ENCODE results near the gene DNAH9. TPM values are rescaled to one million over a fixed set of nuclear protein-coding genes. Genes with fewer than 3 reads are reported as not detected.

Gene DNAH9
- total RNA-seq, 1 donor from 2014 or later = 1.0 TPM

DNA sequence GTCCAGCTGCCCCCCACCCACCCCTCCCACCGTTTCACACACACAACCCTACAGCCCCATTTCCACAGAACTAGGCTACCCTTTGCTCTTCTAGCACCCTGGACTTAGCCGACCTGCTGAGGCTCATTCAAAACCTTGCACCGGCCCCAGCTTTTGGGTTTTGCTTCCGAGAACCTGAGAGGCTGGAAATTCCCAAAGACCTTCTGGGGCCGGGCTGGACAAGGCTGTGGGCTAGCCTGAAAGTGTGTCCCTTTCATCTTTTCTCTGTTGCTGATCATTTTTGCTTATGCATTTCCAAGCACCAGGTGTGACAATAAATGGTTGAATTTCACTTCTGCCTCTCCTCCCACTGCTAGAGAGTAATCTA is 139.0 kb downstream of the DNAH9 start:
- peaks cover 0 to 4% (median 0%) of the 10 kb centered on the region in 3 donors for H3K27me3 ChIP-seq (ENCODE audit: control insufficient read depth in 3 of 3, insufficient read depth in 3 of 3, low read length in 3 of 3)
- H3K4me1 ChIP-seq (ENCODE audit: control insufficient read depth in 3 of 3, insufficient read depth in 3 of 3, low read length in 3 of 3) = no peaks in the 10 kb centered on the region
- H3K9ac ChIP-seq (ENCODE audit: low read depth in 1 of 3, low read length in 3 of 3) = no peak overlapping the region
- no peak overlapping the region for H3K27ac ChIP-seq (ENCODE audit: low read depth, low read length)
- H3K4me3 ChIP-seq (ENCODE audit: low read length in 3 of 3) = no peak overlapping the region
- H3K36me3 ChIP-seq (ENCODE audit: control insufficient read depth in 3 of 3, insufficient read depth in 3 of 3, low read length in 3 of 3) = no peaks in the 10 kb centered on the region
- H3K9me3 ChIP-seq (ENCODE audit: control insufficient read depth in 3 of 3, low read length in 3 of 3) = no peaks in the 10 kb centered on the region

DNA sequence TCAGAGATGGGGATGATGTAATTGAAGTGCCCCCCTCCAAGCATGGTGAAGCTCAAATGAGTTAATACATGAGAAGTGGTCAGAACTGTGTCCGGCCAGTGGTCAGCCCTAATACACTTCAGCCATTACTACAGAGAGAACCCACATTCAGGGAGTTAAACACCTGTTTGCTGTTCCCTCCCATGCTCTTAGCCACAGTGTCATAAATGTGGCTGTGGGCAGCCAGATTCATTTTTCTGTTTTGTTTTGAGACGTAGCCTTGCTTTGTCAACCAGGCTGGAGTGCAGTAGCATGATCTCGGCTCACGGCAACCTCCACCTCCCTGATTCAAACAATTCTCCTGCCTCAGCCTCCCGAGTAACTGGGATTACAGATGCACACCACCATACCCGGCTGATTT is 139.9 kb downstream of the DNAH9 start:
- Histone ChIP-seq H3K9me3 (ENCODE audit: control insufficient read depth in 3 of 3, low read length in 3 of 3) (no peaks in the 10 kb centered on the region), H3K4me1 (ENCODE audit: control insufficient read depth in 3 of 3, insufficient read depth in 3 of 3, low read length in 3 of 3) (no peaks in the 10 kb centered on the region), H3K9ac (ENCODE audit: low read depth in 1 of 3, low read length in 3 of 3) (no peak overlapping the region), H3K27me3 (ENCODE audit: control insufficient read depth in 3 of 3, insufficient read depth in 3 of 3, low read length in 3 of 3) (peaks cover 0 to 4% (median 0%) of the 10 kb centered on the region in 3 donors), H3K27ac (ENCODE audit: low read depth, low read length) (no peak overlapping the region), H3K36me3 (ENCODE audit: control insufficient read depth in 3 of 3, insufficient read depth in 3 of 3, low read length in 3 of 3) (no peaks in the 10 kb centered on the region), H3K4me3 (ENCODE audit: low read length in 3 of 3) (no peak overlapping the region)

DNA sequence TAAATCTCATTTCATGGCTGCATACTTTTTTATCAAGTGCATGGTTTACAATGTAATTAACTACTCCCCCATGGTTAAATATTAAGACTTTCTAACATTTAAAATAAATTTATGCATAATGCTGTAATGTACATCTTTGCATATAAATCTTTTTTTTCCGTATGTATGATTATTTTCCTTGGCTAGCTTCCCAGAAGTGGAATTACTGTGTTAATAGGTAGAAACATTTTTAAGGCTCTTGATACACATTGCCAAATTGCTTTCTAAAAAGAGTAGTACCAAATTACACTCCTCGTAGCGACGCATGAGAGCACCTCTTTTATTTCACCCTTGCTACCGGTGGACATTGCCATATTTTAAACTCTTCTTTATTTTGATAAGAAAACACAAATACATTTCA is 141.1 kb downstream of the DNAH9 start:
- Histone ChIP-seq H3K4me3 (ENCODE audit: low read length in 3 of 3) (no peak overlapping the region), H3K4me1 (ENCODE audit: control insufficient read depth in 3 of 3, insufficient read depth in 3 of 3, low read length in 3 of 3) (no peaks in the 10 kb centered on the region), H3K9ac (ENCODE audit: low read depth in 1 of 3, low read length in 3 of 3) (no peak overlapping the region), H3K9me3 (ENCODE audit: control insufficient read depth in 3 of 3, low read length in 3 of 3) (no peaks in the 10 kb centered on the region), H3K27me3 (ENCODE audit: control insufficient read depth in 3 of 3, insufficient read depth in 3 of 3, low read length in 3 of 3) (peaks cover 0 to 4% (median 0%) of the 10 kb centered on the region in 3 donors), H3K36me3 (ENCODE audit: control insufficient read depth in 3 of 3, insufficient read depth in 3 of 3, low read length in 3 of 3) (no peaks in the 10 kb centered on the region), H3K27ac (ENCODE audit: low read depth, low read length) (no peak overlapping the region)

DNA sequence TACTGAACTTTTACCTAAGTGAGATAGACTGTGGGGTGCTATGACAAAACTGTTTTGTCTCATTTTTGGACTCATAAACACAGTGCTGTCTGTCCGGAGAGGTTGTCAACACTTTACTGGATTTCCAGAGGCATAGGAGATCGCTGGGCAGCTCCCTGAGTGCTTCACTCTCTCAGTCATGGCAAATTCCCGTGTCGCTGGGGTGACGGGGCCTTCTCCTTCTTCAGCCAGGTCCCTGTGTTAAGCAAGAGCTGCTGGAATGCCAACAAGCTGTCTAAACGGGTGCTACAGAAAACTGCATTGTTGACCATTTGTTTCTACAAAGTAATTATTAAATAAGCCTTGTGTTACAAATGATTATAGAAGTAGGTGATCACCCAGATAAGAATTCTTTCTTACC is 141.6 kb downstream of the DNAH9 start:
- peaks cover 0 to 4% (median 0%) of the 10 kb centered on the region in 3 donors for H3K27me3 ChIP-seq (ENCODE audit: control insufficient read depth in 3 of 3, insufficient read depth in 3 of 3, low read length in 3 of 3)
- no peaks in the 10 kb centered on the region for H3K4me1 ChIP-seq (ENCODE audit: control insufficient read depth in 3 of 3, insufficient read depth in 3 of 3, low read length in 3 of 3)
- H3K9me3 ChIP-seq (ENCODE audit: control insufficient read depth in 3 of 3, low read length in 3 of 3) = no peaks in the 10 kb centered on the region
- H3K27ac ChIP-seq (ENCODE audit: low read depth, low read length) = no peak overlapping the region
- no peaks in the 10 kb centered on the region for H3K36me3 ChIP-seq (ENCODE audit: control insufficient read depth in 3 of 3, insufficient read depth in 3 of 3, low read length in 3 of 3)
- H3K9ac ChIP-seq (ENCODE audit: low read depth in 1 of 3, low read length in 3 of 3) = no peak overlapping the region
- no peak overlapping the region for H3K4me3 ChIP-seq (ENCODE audit: low read length in 3 of 3)

DNA sequence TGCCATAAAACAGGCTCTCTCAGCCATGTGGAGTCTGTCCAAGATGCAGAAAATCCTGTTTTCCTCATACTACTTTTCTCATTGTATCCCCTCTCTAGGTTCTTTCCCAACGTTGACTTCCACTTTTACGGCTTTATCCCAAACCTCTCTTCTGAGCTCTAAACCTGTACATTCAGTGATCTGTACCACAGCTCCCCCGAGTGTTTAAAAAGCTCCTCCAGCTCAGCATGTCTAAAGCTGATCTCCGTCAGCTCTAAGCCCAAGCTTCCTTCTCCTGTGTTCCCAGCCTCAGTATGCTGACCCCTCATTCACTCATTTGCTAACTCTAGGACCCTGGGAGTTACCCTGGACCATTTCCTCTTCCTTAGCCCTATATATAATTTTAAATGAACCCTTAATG is 144.6 kb downstream of the DNAH9 start:
- H3K4me1 ChIP-seq (ENCODE audit: control insufficient read depth in 3 of 3, insufficient read depth in 3 of 3, low read length in 3 of 3) = no peaks in the 10 kb centered on the region
- H3K9ac ChIP-seq (ENCODE audit: low read depth in 1 of 3, low read length in 3 of 3) = no peak overlapping the region
- no peak overlapping the region for H3K27ac ChIP-seq (ENCODE audit: low read depth, low read length)
- H3K4me3 ChIP-seq (ENCODE audit: low read length in 3 of 3) = no peak overlapping the region
- peaks cover 0 to 1% (median 0%) of the 10 kb centered on the region in 3 donors for H3K27me3 ChIP-seq (ENCODE audit: control insufficient read depth in 3 of 3, insufficient read depth in 3 of 3, low read length in 3 of 3)
- H3K36me3 ChIP-seq (ENCODE audit: control insufficient read depth in 3 of 3, insufficient read depth in 3 of 3, low read length in 3 of 3) = no peaks in the 10 kb centered on the region
- H3K9me3 ChIP-seq (ENCODE audit: control insufficient read depth in 3 of 3, low read length in 3 of 3) = peaks cover 0 to 3% (median 0%) of the 10 kb centered on the region in 3 donors

DNA sequence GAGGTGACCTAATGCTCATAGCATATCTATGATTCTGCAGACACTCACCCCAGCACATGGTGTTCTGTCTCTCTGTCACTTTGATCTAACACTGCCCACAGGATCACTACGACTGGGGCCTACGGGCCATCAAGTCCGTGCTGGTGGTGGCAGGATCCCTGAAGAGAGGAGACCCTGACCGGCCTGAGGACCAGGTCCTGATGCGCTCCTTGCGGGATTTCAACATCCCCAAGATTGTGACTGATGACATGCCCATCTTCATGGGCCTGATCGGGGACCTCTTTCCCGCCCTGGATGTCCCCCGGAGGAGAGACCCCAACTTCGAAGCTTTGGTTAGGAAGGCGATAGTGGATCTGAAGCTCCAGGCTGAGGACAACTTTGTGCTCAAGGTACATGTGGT is 146.4 kb downstream of the DNAH9 start:
- no peaks in the 10 kb centered on the region for H3K27me3 ChIP-seq (ENCODE audit: control insufficient read depth in 3 of 3, insufficient read depth in 3 of 3, low read length in 3 of 3)
- no peak overlapping the region for H3K4me3 ChIP-seq (ENCODE audit: low read length in 3 of 3)
- no peaks in the 10 kb centered on the region for H3K36me3 ChIP-seq (ENCODE audit: control insufficient read depth in 3 of 3, insufficient read depth in 3 of 3, low read length in 3 of 3)
- H3K9me3 ChIP-seq (ENCODE audit: control insufficient read depth in 3 of 3, low read length in 3 of 3) = peaks cover 0 to 3% (median 0%) of the 10 kb centered on the region in 3 donors
- no peaks in the 10 kb centered on the region for H3K4me1 ChIP-seq (ENCODE audit: control insufficient read depth in 3 of 3, insufficient read depth in 3 of 3, low read length in 3 of 3)
- H3K9ac ChIP-seq (ENCODE audit: low read depth in 1 of 3, low read length in 3 of 3) = no peak overlapping the region
- H3K27ac ChIP-seq (ENCODE audit: low read depth, low read length) = no peak overlapping the region

DNA sequence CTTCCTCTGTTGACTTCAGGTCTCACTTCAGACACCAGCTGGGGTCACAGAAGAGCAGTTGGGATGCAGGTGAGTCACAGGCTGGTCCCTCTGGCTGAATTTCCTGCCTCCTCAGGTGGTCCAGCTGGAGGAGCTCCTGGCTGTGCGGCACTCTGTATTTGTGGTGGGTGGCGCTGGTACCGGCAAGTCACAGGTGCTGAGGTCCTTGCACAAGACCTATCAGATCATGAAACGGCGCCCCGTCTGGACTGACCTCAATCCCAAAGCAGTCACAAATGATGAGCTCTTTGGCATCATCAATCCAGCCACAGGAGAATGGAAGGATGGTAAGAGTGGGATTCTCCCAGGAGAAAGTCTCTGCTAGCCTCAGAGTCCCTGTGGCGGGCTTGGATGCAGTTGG is 149.2 kb downstream of the DNAH9 start:
- H3K27me3 ChIP-seq (ENCODE audit: control insufficient read depth in 3 of 3, insufficient read depth in 3 of 3, low read length in 3 of 3) = no peaks in the 10 kb centered on the region
- no peak overlapping the region for H3K4me3 ChIP-seq (ENCODE audit: low read length in 3 of 3)
- H3K36me3 ChIP-seq (ENCODE audit: control insufficient read depth in 3 of 3, insufficient read depth in 3 of 3, low read length in 3 of 3) = no peaks in the 10 kb centered on the region
- no peaks in the 10 kb centered on the region for H3K4me1 ChIP-seq (ENCODE audit: control insufficient read depth in 3 of 3, insufficient read depth in 3 of 3, low read length in 3 of 3)
- no peak overlapping the region for H3K27ac ChIP-seq (ENCODE audit: low read depth, low read length)
- H3K9ac ChIP-seq (ENCODE audit: low read depth in 1 of 3, low read length in 3 of 3) = no peak overlapping the region
- H3K9me3 ChIP-seq (ENCODE audit: control insufficient read depth in 3 of 3, low read length in 3 of 3) = peaks cover 0 to 3% (median 0%) of the 10 kb centered on the region in 3 donors

DNA sequence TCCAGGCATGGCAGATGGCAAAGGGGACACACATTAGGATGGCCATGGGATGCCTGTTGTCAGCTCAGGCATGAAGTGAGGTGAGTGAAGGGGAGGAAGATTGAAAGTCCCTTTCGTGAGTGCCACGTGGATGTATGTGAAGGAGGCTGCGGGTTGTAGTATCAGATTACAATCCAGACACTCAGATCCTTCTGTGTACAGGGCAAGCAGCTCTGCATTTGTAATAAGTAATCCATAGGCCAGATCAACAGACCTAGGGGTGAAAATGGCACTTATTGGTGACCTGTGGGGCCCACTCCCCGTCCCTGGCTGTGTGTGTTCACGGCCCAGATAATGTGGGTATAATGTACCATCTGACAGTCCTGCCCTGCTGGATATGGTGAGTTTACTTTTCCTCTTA is 159.5 kb downstream of the DNAH9 start:
- no peak overlapping the region for H3K27ac ChIP-seq (ENCODE audit: low read depth, low read length)
- H3K9me3 ChIP-seq (ENCODE audit: control insufficient read depth in 3 of 3, low read length in 3 of 3) = no peaks in the 10 kb centered on the region
- no peak overlapping the region for H3K4me3 ChIP-seq (ENCODE audit: low read length in 3 of 3)
- no peaks in the 10 kb centered on the region for H3K36me3 ChIP-seq (ENCODE audit: control insufficient read depth in 3 of 3, insufficient read depth in 3 of 3, low read length in 3 of 3)
- no peak overlapping the region for H3K9ac ChIP-seq (ENCODE audit: low read depth in 1 of 3, low read length in 3 of 3)
- H3K27me3 ChIP-seq (ENCODE audit: control insufficient read depth in 3 of 3, insufficient read depth in 3 of 3, low read length in 3 of 3) = no peaks in the 10 kb centered on the region
- no peaks in the 10 kb centered on the region for H3K4me1 ChIP-seq (ENCODE audit: control insufficient read depth in 3 of 3, insufficient read depth in 3 of 3, low read length in 3 of 3)

DNA sequence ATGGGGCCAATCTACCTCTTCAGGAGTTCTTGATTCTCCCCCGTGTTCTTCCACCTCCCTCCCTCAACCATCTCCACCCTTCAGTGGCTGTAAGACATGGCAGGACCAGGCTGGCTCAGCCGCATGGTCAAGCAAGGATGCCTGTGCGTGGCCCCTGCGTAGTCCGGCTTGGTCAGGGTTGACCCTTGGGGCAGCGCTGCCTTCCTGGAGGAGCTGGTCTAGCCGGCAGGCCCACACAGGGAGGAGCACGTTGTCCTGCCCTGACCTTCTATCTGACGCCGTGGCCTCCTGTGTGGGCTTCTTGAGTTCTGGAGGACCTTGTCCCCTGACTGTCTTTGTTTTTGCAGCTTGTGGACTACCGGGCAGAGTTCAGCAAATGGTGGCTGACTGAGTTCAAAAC is 169.8 kb downstream of the DNAH9 start:
- Histone ChIP-seq H3K27ac (ENCODE audit: low read depth, low read length) (no peak overlapping the region), H3K27me3 (ENCODE audit: control insufficient read depth in 3 of 3, insufficient read depth in 3 of 3, low read length in 3 of 3) (peaks cover 0 to 9% (median 0%) of the 10 kb centered on the region in 3 donors), H3K9me3 (ENCODE audit: control insufficient read depth in 3 of 3, low read length in 3 of 3) (peaks cover 0 to 3% (median 0%) of the 10 kb centered on the region in 3 donors), H3K9ac (ENCODE audit: low read depth in 1 of 3, low read length in 3 of 3) (no peak overlapping the region), H3K4me3 (ENCODE audit: low read length in 3 of 3) (no peak overlapping the region), H3K36me3 (ENCODE audit: control insufficient read depth in 3 of 3, insufficient read depth in 3 of 3, low read length in 3 of 3) (no peaks in the 10 kb centered on the region), H3K4me1 (ENCODE audit: control insufficient read depth in 3 of 3, insufficient read depth in 3 of 3, low read length in 3 of 3) (no peaks in the 10 kb centered on the region)

DNA sequence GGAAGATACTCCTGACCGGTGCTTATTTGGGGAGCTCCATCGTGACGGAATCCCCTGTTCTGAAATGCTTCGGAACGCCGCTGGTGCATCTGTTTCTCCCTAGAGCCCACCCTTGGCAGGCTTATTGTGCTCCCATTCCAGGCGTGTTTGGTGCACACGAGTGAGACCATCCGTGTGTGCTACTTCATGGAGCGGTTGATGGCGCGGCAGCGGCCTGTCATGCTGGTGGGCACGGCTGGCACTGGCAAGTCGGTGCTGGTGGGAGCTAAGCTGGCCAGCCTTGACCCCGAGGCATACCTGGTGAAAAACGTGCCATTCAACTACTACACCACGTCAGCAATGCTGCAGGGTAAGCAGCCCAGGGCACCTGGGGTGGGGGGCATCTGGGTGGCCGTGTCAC is 170.7 kb downstream of the DNAH9 start:
- Histone ChIP-seq H3K9ac (ENCODE audit: low read depth in 1 of 3, low read length in 3 of 3) (no peak overlapping the region), H3K4me3 (ENCODE audit: low read length in 3 of 3) (no peak overlapping the region), H3K9me3 (ENCODE audit: control insufficient read depth in 3 of 3, low read length in 3 of 3) (peaks cover 0 to 3% (median 0%) of the 10 kb centered on the region in 3 donors), H3K27ac (ENCODE audit: low read depth, low read length) (no peak overlapping the region), H3K27me3 (ENCODE audit: control insufficient read depth in 3 of 3, insufficient read depth in 3 of 3, low read length in 3 of 3) (peaks cover 0 to 3% (median 0%) of the 10 kb centered on the region in 3 donors), H3K4me1 (ENCODE audit: control insufficient read depth in 3 of 3, insufficient read depth in 3 of 3, low read length in 3 of 3) (no peaks in the 10 kb centered on the region), H3K36me3 (ENCODE audit: control insufficient read depth in 3 of 3, insufficient read depth in 3 of 3, low read length in 3 of 3) (no peaks in the 10 kb centered on the region)

DNA sequence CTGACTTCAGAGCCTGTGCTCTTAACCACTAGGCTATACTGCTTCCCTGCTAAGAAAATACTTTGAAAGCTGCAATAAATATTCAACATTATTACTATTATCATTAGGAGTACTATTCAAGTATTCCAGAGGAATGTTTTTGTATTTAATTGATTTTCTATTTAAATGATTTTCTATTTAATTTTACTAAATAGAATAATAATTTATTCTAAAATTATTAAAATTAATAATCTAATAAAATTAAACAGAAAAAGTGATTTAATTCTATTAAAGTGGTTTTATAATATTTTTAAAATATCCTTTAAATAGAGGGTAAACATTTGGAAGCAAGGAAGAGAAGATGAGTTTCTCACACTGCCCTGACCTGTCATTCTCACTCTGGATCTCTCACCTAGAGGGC is 173.8 kb downstream of the DNAH9 start:
- no peak overlapping the region for H3K9ac ChIP-seq (ENCODE audit: low read depth in 1 of 3, low read length in 3 of 3)
- no peaks in the 10 kb centered on the region for H3K36me3 ChIP-seq (ENCODE audit: control insufficient read depth in 3 of 3, insufficient read depth in 3 of 3, low read length in 3 of 3)
- no peak overlapping the region for H3K27ac ChIP-seq (ENCODE audit: low read depth, low read length)
- H3K27me3 ChIP-seq (ENCODE audit: control insufficient read depth in 3 of 3, insufficient read depth in 3 of 3, low read length in 3 of 3) = no peaks in the 10 kb centered on the region
- H3K9me3 ChIP-seq (ENCODE audit: control insufficient read depth in 3 of 3, low read length in 3 of 3) = peaks cover 0 to 3% (median 0%) of the 10 kb centered on the region in 3 donors
- no peaks in the 10 kb centered on the region for H3K4me1 ChIP-seq (ENCODE audit: control insufficient read depth in 3 of 3, insufficient read depth in 3 of 3, low read length in 3 of 3)
- H3K4me3 ChIP-seq (ENCODE audit: low read length in 3 of 3) = no peak overlapping the region
